ENCODE results near the gene NUP210L. TPM values are rescaled to one million over a fixed set of nuclear protein-coding genes. Genes with fewer than 3 reads are reported as not detected.
A peak's percentile ranks its signal among the peaks of the same experiment; 100 is the strongest.
"Not testable (repeated sequence)": the region's sequence is repeated elsewhere in the genome, so short reads cannot be mapped to it uniquely, and the experiment has no call there.

The NUP210L gene
- total and polyA plus RNA-seq, 2 donors from 2014 or later, result 0.06 TPM; not detected in 1

DNA sequence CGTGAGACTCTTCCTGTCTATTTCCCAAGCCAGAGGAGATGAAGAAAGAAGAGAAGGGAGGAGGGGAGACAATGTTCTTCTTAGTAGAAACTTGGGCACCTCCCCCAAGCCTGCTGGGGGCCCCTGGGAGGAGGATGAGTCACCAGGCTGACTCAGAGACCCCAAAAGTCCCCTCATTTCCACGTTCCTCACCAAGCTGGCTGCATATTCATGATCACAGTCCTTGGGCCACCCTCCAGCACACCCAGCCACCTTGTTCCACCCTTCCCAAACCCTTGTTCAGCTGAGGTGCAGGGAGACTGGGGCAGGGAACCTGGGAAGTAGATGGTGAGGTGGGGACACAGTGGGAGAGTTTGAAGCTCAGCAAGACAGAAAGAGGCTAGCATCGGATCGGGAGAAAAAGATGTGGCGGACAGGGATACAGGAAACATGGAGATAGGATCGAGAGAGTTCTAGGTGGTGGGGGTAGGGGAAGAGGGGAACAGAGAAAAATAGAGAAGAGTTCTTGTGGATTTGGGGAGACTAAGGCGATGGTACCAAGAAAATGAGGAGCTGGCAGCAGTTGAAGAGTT lies 169.4 kb downstream of the NUP210L start:
- no peak for FAIRE-seq

DNA sequence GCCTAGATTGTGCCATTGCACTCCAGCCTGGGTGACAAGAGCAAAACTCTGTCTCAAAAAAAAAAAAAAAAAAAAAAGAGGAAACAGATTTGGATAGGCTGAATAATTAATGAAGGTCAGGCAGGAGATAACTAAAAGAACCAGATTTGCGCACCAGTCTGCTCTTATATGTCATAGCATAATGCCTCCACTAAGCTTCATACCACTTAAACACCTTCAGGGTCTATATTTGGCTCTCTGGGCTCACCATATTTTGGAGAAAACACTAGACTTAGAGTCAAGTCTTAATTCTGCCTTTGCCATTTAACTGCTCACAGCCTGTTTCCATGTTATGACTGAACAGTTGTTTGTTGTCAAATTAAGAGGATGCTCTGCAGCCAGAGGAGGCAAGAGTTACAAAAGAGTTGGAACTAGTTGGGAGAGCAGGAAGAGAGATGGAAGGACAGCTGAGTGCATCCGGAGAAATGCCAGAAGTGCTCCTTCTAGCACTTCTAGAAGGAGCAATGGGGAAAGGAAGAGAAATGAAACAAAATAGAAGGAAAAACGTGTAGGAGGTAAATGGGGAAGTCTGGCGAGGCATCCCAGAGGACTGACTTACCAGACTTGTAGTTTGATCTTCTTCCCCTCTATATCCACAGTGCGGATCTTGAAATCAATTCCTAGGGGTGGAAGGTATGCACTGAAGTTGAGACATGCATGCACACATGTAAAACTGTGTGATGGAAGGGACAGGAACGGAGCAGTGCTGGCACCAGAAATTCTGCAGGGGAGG lies 170.6 kb downstream of the NUP210L start:
- H3K4me1 ChIP-seq (ENCODE audit: control insufficient read depth in 2 of 3, insufficient read depth in 2 of 3, low read depth in 1 of 3, low read length in 3 of 3), result peaks cover 0 to 15% (median 6%) of the 10 kb centered on the region in 3 donors
- no peaks in the 10 kb centered on the region for H3K36me3 ChIP-seq (ENCODE audit: control insufficient read depth in 2 of 3, insufficient read depth in 3 of 3, low read length in 3 of 3)
- H3K9me3 ChIP-seq (ENCODE audit: control insufficient read depth in 2 of 3, insufficient read depth in 1 of 3, low read length in 3 of 3), result no peaks in the 10 kb centered on the region
- peak overlapping the region in 2 of 3 donors; percentile 13 to 17 for H3K4me3 ChIP-seq (ENCODE audit: low read length in 3 of 3)
- H3K27ac ChIP-seq (ENCODE audit: low read depth in 2 of 2, low read length in 2 of 2), result no peak overlapping the region
- H3K9ac ChIP-seq (ENCODE audit: low read length in 3 of 3), result no peak overlapping the region
- intact Hi-C loops (cut with DNase I), result loop anchor here (10.0 kb wide), 1 partner anchor 190 kb away; no protein-coding TSS in a partner anchor
- H3K27me3 ChIP-seq (ENCODE audit: control insufficient read depth, insufficient read depth, low read length), result no peaks in the 10 kb centered on the region
- FAIRE-seq, result no peak
- TF ChIP-seq, protein P1, sequence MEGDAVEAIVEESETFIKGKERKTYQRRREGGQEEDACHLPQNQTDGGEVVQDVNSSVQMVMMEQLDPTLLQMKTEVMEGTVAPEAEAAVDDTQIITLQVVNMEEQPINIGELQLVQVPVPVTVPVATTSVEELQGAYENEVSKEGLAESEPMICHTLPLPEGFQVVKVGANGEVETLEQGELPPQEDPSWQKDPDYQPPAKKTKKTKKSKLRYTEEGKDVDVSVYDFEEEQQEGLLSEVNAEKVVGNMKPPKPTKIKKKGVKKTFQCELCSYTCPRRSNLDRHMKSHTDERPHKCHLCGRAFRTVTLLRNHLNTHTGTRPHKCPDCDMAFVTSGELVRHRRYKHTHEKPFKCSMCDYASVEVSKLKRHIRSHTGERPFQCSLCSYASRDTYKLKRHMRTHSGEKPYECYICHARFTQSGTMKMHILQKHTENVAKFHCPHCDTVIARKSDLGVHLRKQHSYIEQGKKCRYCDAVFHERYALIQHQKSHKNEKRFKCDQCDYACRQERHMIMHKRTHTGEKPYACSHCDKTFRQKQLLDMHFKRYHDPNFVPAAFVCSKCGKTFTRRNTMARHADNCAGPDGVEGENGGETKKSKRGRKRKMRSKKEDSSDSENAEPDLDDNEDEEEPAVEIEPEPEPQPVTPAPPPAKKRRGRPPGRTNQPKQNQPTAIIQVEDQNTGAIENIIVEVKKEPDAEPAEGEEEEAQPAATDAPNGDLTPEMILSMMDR (IDR thresholded peaks at IDR 0.05; ENCODE audit: borderline replicate concordance, extremely low read depth, insufficient read depth), result no peak
- DNase-seq, result peak in 2 of 5 donors; percentile 31 to 73

More for the DNA sequence above, 169.4 kb downstream of the NUP210L start:
- intact Hi-C loops (cut with DNase I), result loop anchor here (10.0 kb wide), 1 partner anchor 191 kb away; no protein-coding TSS in a partner anchor
- Histone ChIP-seq H3K27ac (ENCODE audit: low read depth in 2 of 2, low read length in 2 of 2) (peak overlapping the region; percentile 82 to 92), H3K4me3 (ENCODE audit: low read length in 3 of 3) (peak overlapping the region; percentile 86 to 96 (median 94)), H3K4me1 (ENCODE audit: control insufficient read depth in 2 of 3, insufficient read depth in 2 of 3, low read depth in 1 of 3, low read length in 3 of 3) (peaks cover 0 to 15% (median 6%) of the 10 kb centered on the region in 3 donors), H3K9me3 (ENCODE audit: control insufficient read depth in 2 of 3, insufficient read depth in 1 of 3, low read length in 3 of 3) (no peaks in the 10 kb centered on the region), H3K36me3 (ENCODE audit: control insufficient read depth in 2 of 3, insufficient read depth in 3 of 3, low read length in 3 of 3) (no peaks in the 10 kb centered on the region), H3K9ac (ENCODE audit: low read length in 3 of 3) (peak overlapping the region; percentile 76 to 96 (median 95)), H3K27me3 (ENCODE audit: control insufficient read depth, insufficient read depth, low read length) (no peaks in the 10 kb centered on the region)
- peak in 4 of 5 donors; percentile 10 to 67 (median 47) for DNase-seq
- TF ChIP-seq, protein P1 (IDR thresholded peaks at IDR 0.05; ENCODE audit: borderline replicate concordance, extremely low read depth, insufficient read depth), result no peak

DNA sequence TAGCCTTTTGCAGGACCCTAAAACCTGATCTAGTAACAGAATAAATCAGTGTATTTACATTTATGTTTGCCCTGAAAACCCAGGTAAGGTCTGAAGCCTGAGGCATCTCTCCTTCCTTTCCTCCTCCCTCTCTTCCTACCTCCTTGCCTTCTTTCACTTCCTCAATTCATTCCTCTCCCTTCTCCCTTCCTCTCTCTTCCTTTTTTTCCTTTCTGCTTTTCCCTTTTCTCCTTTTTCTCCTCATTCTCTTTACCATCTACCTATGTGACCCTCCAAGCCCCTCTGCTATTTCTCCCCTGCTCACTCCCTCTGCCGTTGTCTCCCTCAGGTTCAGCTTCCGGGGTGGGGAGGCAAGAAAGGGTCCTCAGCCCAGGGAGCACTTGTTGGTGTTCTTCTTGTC lies 173.1 kb downstream of the NUP210L start:
- not testable (repeated sequence) for FAIRE-seq
- intact Hi-C loops (cut with DNase I), result loop anchor here (10.0 kb wide), 1 partner anchor 187 kb away; no protein-coding TSS in a partner anchor

DNA sequence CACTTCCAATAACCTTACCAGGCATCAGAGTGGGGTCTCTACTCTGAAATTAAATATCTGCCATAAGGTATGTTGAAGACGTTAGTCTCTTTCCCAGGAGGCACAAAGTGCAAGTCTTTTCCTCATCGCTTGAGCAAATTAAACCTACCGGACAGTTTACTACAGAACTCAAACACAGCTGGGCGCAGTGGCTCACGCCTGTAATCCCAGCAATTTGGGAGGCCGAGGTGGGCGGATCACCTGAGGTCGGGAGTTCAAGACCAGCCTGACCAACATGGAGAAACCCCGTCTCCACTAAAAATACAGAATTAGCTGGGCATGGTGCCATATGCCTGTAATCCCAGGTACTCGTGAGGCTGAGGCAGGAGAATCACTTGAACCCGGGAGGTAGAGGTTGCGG lies 175.8 kb downstream of the NUP210L start:
- H3K36me3 ChIP-seq (ENCODE audit: control insufficient read depth in 2 of 3, insufficient read depth in 3 of 3, low read length in 3 of 3); H3K9me3 ChIP-seq (ENCODE audit: control insufficient read depth in 2 of 3, insufficient read depth in 1 of 3, low read length in 3 of 3); H3K27me3 ChIP-seq (ENCODE audit: control insufficient read depth, insufficient read depth, low read length); H3K4me1 ChIP-seq (ENCODE audit: control insufficient read depth in 2 of 3, insufficient read depth in 2 of 3, low read depth in 1 of 3, low read length in 3 of 3); DNase-seq; H3K9ac ChIP-seq (ENCODE audit: low read length in 3 of 3); H3K4me3 ChIP-seq (ENCODE audit: low read length in 3 of 3); intact Hi-C loops (cut with DNase I); FAIRE-seq; H3K27ac ChIP-seq (ENCODE audit: low read depth in 2 of 2, low read length in 2 of 2): not testable (repeated sequence)

More for the DNA sequence above, 173.1 kb downstream of the NUP210L start:
- H3K27me3 ChIP-seq (ENCODE audit: control insufficient read depth, insufficient read depth, low read length); H3K36me3 ChIP-seq (ENCODE audit: control insufficient read depth in 2 of 3, insufficient read depth in 3 of 3, low read length in 3 of 3); H3K9ac ChIP-seq (ENCODE audit: low read length in 3 of 3); H3K9me3 ChIP-seq (ENCODE audit: control insufficient read depth in 2 of 3, insufficient read depth in 1 of 3, low read length in 3 of 3); H3K4me3 ChIP-seq (ENCODE audit: low read length in 3 of 3); H3K27ac ChIP-seq (ENCODE audit: low read depth in 2 of 2, low read length in 2 of 2); DNase-seq: not testable (repeated sequence)
- peaks cover 0 to 19% (median 4%) of the 10 kb centered on the region in 3 donors for H3K4me1 ChIP-seq (ENCODE audit: control insufficient read depth in 2 of 3, insufficient read depth in 2 of 3, low read depth in 1 of 3, low read length in 3 of 3)
